Activated CD4-positive, alpha-beta T cell treated with anti-CD3 and anti-CD28 coated beads, Interleukin-2, amount 50 U/mL, for 16 hours (primary cell): ENCODE measurements around the gene LBR.

Experiments
- DNase-seq: peaks from one replicate; pipeline ENCODE4 v3.0.0-alpha.2; 2020

The LBR gene

GRCh38 chr1:225462714-225463574 lies 35.1 kb upstream of the LBR start:
- no peak for DNase-seq

GRCh38 chr1:225462429-225462713 lies 34.5 kb upstream of the LBR start:
- DNase-seq = no peak

GRCh38 chr1:225461533-225462428 lies 33.9 kb upstream of the LBR start:
- no peak for DNase-seq

GRCh38 chr1:225460737-225461532 lies 33.1 kb upstream of the LBR start:
- DNase-seq = peak; percentile 68

GRCh38 chr1:225460021-225460736 lies 32.3 kb upstream of the LBR start:
- DNase-seq = no peak

- DNase-seq = no peak
These were observed 30.4 kb upstream of the LBR start for GRCh38 chr1:225458222-225458631.

- DNase-seq = peak; percentile 78
These were observed 26.9 kb upstream of the LBR start for GRCh38 chr1:225454733-225455132.

GRCh38 chr1:225453797-225454648 lies 26.2 kb upstream of the LBR start:
- peak; percentile 51 for DNase-seq

- no peak for DNase-seq
These were observed 24.1 kb upstream of the LBR start for GRCh38 chr1:225451840-225452515.

GRCh38 chr1:225451340-225451739 lies 23.5 kb upstream of the LBR start:
- no peak for DNase-seq

- no peak for DNase-seq
These were observed 22.8 kb upstream of the LBR start for GRCh38 chr1:225450491-225451191.

- no peak for DNase-seq
These were observed 21.9 kb upstream of the LBR start for GRCh38 chr1:225449774-225450173.

- no peak for DNase-seq
These were observed 21.4 kb upstream of the LBR start for GRCh38 chr1:225449261-225449660.

GRCh38 chr1:225448146-225448805 lies 20.4 kb upstream of the LBR start:
- no peak for DNase-seq

GRCh38 chr1:225447650-225448089 lies 19.8 kb upstream of the LBR start:
- DNase-seq = no peak

- DNase-seq = no peak
These were observed 19.3 kb upstream of the LBR start for GRCh38 chr1:225446981-225447615.

- DNase-seq = no peak
These were observed 18.7 kb upstream of the LBR start for GRCh38 chr1:225446595-225446960.

- DNase-seq = no peak
These were observed 18.1 kb upstream of the LBR start for GRCh38 chr1:225445639-225446594.
